Testis (tissue), 3 donors: Measurements from ENCODE around the gene SAPCD1. TPM values are rescaled to one million over a fixed set of nuclear protein-coding genes. Genes with fewer than 3 reads are reported as not detected.
"Not testable (repeated sequence)": the region's sequence is repeated elsewhere in the genome, so short reads cannot be mapped to it uniquely, and the experiment has no call there.

Experiments used
- DNase-seq: peaks from one replicate; pipeline ENCODE4 v3.0.0-alpha.2; 2019
- H3K27ac ChIP-seq, 2 donors: fragments of 200-600 bp; sonication (generic); one replicate each; pipeline ENCODE4 v1.5.1; 2019
- H3K27me3 ChIP-seq: fragments of 200-600 bp; sonication (generic); one replicate; pipeline ENCODE4 v1.5.1; 2019
- H3K36me3 ChIP-seq: fragments of 200-600 bp; sonication (generic); one replicate; pipeline ENCODE4 v1.5.1; 2017; ENCODE audit warnings: low read depth; ENCODE audit errors: missing control alignments
- H3K4me1 ChIP-seq: fragments of 200-600 bp; sonication (generic); one replicate; pipeline ENCODE4 v1.5.1; 2019
- H3K4me3 ChIP-seq, 2 donors: fragments of 200-600 bp; sonication (generic); one replicate each; pipeline ENCODE4 v1.5.1; 2017 to 2019
- H3K9me3 ChIP-seq: fragments of 200-600 bp; sonication (generic); one replicate; pipeline ENCODE4 v1.5.1; 2017
- CTCF ChIP-seq, 3 experiments: fragments of 450-650 bp in 2 of 3; fragments of 200-600 bp in 1 of 3; sonication (generic) in 1 of 3; IDR thresholded peaks; one replicate each; pipeline ENCODE4 v1.5.1; 2016 to 2019; ENCODE audit warnings: antibody characterized with exemption in 3 of 3, mild to moderate bottlenecking in 2 of 3, moderate library complexity in 1 of 3
- POLR2A ChIP-seq: fragments of 450-650 bp; IDR thresholded peaks from one replicate; pipeline ENCODE4 v1.6.1; 2017; ENCODE audit warnings: antibody characterized with exemption, mild to moderate bottlenecking, moderate library complexity
- WGBS, 2 donors: methylation state at CpG; one replicate each; pipeline ENCODE4 v1.1.5; 2018; 5-methylcytosine and 5-hydroxymethylcytosine counted together
- intact Hi-C: fragments of 100-400 bp; cut with DNase I; formaldehyde crosslinking; loops from one replicate; pipeline ENCODE4 v1.15.1; 2023; ENCODE audit warnings: low total_unique reads
- polyA plus RNA-seq: library from polyadenylated mRNA; stranded (reverse); fragments of 350-450 nt; fragmentation: Illumina TruSeq; extraction: RNeasy Lipid Tissue Mini Kit (QIAGEN cat#74804); gene quantifications from one replicate; pipeline ENCODE4 v1.2.3, GENCODE V29; 2014; ENCODE audit warnings: low read depth, low replicate concordance; ENCODE audit not compliant: insufficient read depth
- total RNA-seq, 2 donors: library from RNA; depleted of rRNA; stranded (reverse); fragments of >200 nt; gene quantifications; one replicate each; pipeline ENCODE4 v1.2.3, GENCODE V29; 2016

Gene SAPCD1
- total and polyA plus RNA-seq, 3 donors from 2014 or later, result 5.9 to 11.6 (median 10.4) TPM

GRCh38 chr6:31785475-31785874, 23.0 kb downstream of the SAPCD1 start:
- no peak overlapping the region for H3K27ac ChIP-seq
- intact Hi-C loops, result no loop called here
- H3K9me3 ChIP-seq, result no peaks in the 10 kb centered on the region
- H3K27me3 ChIP-seq, result no peaks in the 10 kb centered on the region
- no peak overlapping the region for H3K4me3 ChIP-seq
- no peak for TF ChIP-seq CTCF (IDR thresholded peaks at IDR 0.05)
- no peak for TF ChIP-seq POLR2A
- no peak for DNase-seq
- no peaks in the 10 kb centered on the region for H3K36me3 ChIP-seq
- 97% methylated on average over 11 of the region's 11 CpGs for WGBS, 2 donors
- H3K4me1 ChIP-seq, result no peaks in the 10 kb centered on the region

GRCh38 chr6:31791324-31792089, 29.1 kb downstream of the SAPCD1 start:
- Histone ChIP-seq H3K4me1 (peaks cover 13% of the 10 kb centered on the region), H3K27me3 (no peaks in the 10 kb centered on the region), H3K9me3 (no peaks in the 10 kb centered on the region), H3K4me3 (no peak overlapping the region), H3K36me3 (no peaks in the 10 kb centered on the region), H3K27ac (no peak overlapping the region)
- intact Hi-C loops, result no loop called here
- WGBS, 2 donors, result 60 to 68% methylated on average over 10 to 12 of the region's 12 CpGs
- TF ChIP-seq POLR2A (no peak), CTCF (IDR thresholded peaks at IDR 0.05) (peak in 2 of 3 experiments; percentile 39 to 46)
- DNase-seq, result peak; percentile 60

- Histone ChIP-seq H3K4me1 (peaks cover 13% of the 10 kb centered on the region), H3K27ac (no peak overlapping the region), H3K27me3 (no peaks in the 10 kb centered on the region), H3K36me3 (no peaks in the 10 kb centered on the region), H3K9me3 (no peaks in the 10 kb centered on the region), H3K4me3 (no peak overlapping the region)
- intact Hi-C loops, result no loop called here
- no peak for DNase-seq
- TF ChIP-seq CTCF (IDR thresholded peaks at IDR 0.05) (no peak), POLR2A (no peak)
- 78 to 80% methylated on average over 3 of the region's 3 CpGs for WGBS, 2 donors
Observed at GRCh38 chr6:31792090-31792374, 29.6 kb downstream of the SAPCD1 start.

- intact Hi-C loops, result no loop called here
- TF ChIP-seq POLR2A, result no peak
- TF ChIP-seq CTCF (IDR thresholded peaks at IDR 0.05), result no peak
- Histone ChIP-seq H3K27ac (no peak overlapping the region), H3K9me3 (no peaks in the 10 kb centered on the region), H3K36me3 (no peaks in the 10 kb centered on the region), H3K4me3 (no peak overlapping the region), H3K4me1 (peaks cover 13% of the 10 kb centered on the region), H3K27me3 (no peaks in the 10 kb centered on the region)
- no peak for DNase-seq
- WGBS, 2 donors, result 85 to 88% methylated on average over 9 to 12 of the region's 12 CpGs
Observed at GRCh38 chr6:31792761-31793171, 30.3 kb downstream of the SAPCD1 start.

GRCh38 chr6:31793927-31794245, 31.4 kb downstream of the SAPCD1 start:
- WGBS, 2 donors, result 85 to 95% methylated on average over 6 of the region's 6 CpGs
- DNase-seq, intact Hi-C loops: not testable (repeated sequence)

More at GRCh38 chr6:31793927-31794245, 31.4 kb downstream of the SAPCD1 start:
- H3K4me3 ChIP-seq, H3K27ac ChIP-seq, H3K9me3 ChIP-seq, H3K27me3 ChIP-seq, H3K36me3 ChIP-seq: not testable (repeated sequence)
- peaks cover 13% of the 10 kb centered on the region for H3K4me1 ChIP-seq
